ENCODE data around the gene KCNJ5. TPM values are rescaled to one million over a fixed set of nuclear protein-coding genes. Genes with fewer than 3 reads are reported as not detected.
A peak's percentile ranks its signal among the peaks of the same experiment; 100 is the strongest.

Gene KCNJ5
- total RNA-seq (2021; ENCODE audit: unreplicated experiment) (0.17 TPM), Bru-seq, nascent RNA (percentile 27 among the genes with signal in this experiment), BruChase-seq, experiment 1, labeled RNA remaining after a 6-hour chase (percentile 19 among the genes with signal in this experiment), BruChase-seq, experiment 2, labeled RNA remaining after a 2-hour chase (percentile 23 among the genes with signal in this experiment)
- 0.62 and 0.65 TPM in 2 replicates for polyA plus RNA-seq (2012)
- long read RNA-seq: 0 reads

DNA sequence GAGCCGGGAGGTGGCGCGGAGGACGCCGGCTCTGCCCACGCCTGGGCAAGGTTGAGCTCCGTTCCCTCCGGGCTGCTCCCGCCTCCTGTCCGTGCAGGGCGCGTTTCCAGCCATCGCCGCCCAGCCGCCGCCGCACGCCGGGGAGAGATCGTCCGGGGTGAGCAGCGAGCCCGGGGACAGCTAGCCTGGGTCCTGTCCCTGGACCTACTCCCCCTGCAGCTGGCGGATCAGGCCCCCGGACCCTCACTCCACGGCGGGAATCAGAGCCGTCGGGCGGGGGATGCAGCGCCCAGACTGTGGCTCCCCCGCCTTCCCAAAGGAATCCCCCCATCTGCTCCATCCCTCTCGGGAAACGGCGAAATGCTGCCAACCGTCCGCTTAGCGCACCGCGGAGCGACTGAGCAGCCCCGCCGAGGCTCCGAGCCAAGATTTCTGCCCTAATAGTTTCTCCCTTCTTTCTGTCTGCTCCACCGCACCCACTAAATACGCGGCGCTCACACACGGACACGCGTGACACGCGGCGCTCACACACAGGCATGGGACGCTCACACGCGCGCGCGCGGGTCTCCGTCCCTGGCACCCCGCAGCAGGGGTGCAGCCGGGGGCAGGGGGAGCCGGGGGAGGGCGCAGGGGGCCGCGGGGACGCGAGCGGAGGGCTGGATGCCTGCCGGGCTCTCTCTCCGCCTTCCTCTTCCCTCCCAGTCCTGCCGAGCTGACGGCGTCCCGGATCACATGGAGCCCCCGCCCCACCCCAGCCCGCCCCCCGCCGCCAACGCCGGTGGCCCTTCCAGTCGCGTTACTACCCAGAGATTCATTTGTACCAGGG lies at the start of gene KCNJ5:
Gene KCNJ5 (plus strand): TSS at position 814 of the 826 bp plus-strand sequence. CDS start 19,918 bp downstream, outside the sequence.
- DNase-seq (ENCODE audit: low read depth, low spot score) (no peak), ATAC-seq (peak; percentile 67)
- H3K9me3 ChIP-seq (ENCODE audit: control insufficient read depth in 1 of 2, insufficient read depth in 1 of 2, low read depth in 1 of 2, low read length in 2 of 2): no peaks in the 10 kb centered on the region
- no TSS peak for BruUV-seq (replicated peaks)
- no peaks in the 10 kb centered on the region for H4K20me1 ChIP-seq (ENCODE audit: insufficient read depth)
- ChIA-PET CTCF (interaction anchor here (1.0 to 3.9 kb wide), 6 partner anchors 11 to 66 kb away, joined by 3 to 22 read pairs (median 4); no protein-coding TSS in a partner anchor), POLR2A (interaction anchor here (0.7 kb wide), 1 partner anchor 66 kb away, joined by 3 read pairs; no protein-coding TSS in a partner anchor), RAD21 (ENCODE audit: low non-redundant PET in 1 of 2, low total read pairs in 2 of 2, uncharacterized antibody in 2 of 2, unreplicated experiment in 2 of 2) (interaction anchor here (0.6 to 1.4 kb wide), 4 partner anchors 15 to 66 kb away, joined by 3 read pairs; no protein-coding TSS in a partner anchor)
- no peaks in the 10 kb centered on the region for H3K36me3 ChIP-seq (ENCODE audit: control insufficient read depth in 1 of 2, insufficient read depth in 2 of 2, low read length in 2 of 2)
- no peak within 1 kb of the TSS; the same call in 1 of the 2 replicates for H3K27ac ChIP-seq (ENCODE audit: low read depth, low read length)
- H3K9ac ChIP-seq (ENCODE audit: low read length): peak within 1 kb of the TSS; percentile 44; the same call in 1 of the 2 replicates
- TF ChIP-seq, protein P1, sequence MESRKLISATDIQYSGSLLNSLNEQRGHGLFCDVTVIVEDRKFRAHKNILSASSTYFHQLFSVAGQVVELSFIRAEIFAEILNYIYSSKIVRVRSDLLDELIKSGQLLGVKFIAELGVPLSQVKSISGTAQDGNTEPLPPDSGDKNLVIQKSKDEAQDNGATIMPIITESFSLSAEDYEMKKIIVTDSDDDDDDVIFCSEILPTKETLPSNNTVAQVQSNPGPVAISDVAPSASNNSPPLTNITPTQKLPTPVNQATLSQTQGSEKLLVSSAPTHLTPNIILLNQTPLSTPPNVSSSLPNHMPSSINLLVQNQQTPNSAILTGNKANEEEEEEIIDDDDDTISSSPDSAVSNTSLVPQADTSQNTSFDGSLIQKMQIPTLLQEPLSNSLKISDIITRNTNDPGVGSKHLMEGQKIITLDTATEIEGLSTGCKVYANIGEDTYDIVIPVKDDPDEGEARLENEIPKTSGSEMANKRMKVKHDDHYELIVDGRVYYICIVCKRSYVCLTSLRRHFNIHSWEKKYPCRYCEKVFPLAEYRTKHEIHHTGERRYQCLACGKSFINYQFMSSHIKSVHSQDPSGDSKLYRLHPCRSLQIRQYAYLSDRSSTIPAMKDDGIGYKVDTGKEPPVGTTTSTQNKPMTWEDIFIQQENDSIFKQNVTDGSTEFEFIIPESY (IDR thresholded peaks at IDR 0.05; ENCODE audit: extremely low read depth, insufficient replicate concordance, low read length): no peak
- TF ChIP-seq, protein P2, sequence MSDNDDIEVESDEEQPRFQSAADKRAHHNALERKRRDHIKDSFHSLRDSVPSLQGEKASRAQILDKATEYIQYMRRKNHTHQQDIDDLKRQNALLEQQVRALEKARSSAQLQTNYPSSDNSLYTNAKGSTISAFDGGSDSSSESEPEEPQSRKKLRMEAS (IDR thresholded peaks at IDR 0.05): peak; percentile 13; the same call in 1 of the 2 replicates
- peak within 1 kb of the TSS; percentile 67 for H2AFZ ChIP-seq (ENCODE audit: low read depth, low read length, poor library complexity, severe bottlenecking)
- peak within 1 kb of the TSS; percentile 54 to 67 for H3K4me3 ChIP-seq (replicated peaks in 1 of 2; ENCODE audit: low read depth in 1 of 2, low read length in 2 of 2)
- peak within 1 kb of the TSS; percentile 97 for H3K4me2 ChIP-seq (ENCODE audit: low read length)
- H3K4me1 ChIP-seq (ENCODE audit: control insufficient read depth in 1 of 2, insufficient read depth in 2 of 2, low read length in 2 of 2): peaks cover 9 to 18% of the 10 kb centered on the region in 2 experiments; a peak in 3 of 4 replicates
- H3K27me3 ChIP-seq (ENCODE audit: insufficient read depth, low read length): no peaks in the 10 kb centered on the region
- no peaks in the 10 kb centered on the region for H3K9me2 ChIP-seq (ENCODE audit: insufficient read depth)
- H3K79me2 ChIP-seq (ENCODE audit: insufficient read depth, low read length): no peaks in the 10 kb centered on the region
- intact Hi-C loops (cut with micrococcal nuclease): no loop called here
